Left colon (tissue), 2 donors: ENCODE results near the gene CDC42EP1. TPM values are rescaled to one million over a fixed set of nuclear protein-coding genes. Genes with fewer than 3 reads are reported as not detected.
"Not testable (repeated sequence)": the region's sequence is repeated elsewhere in the genome, so short reads cannot be mapped to it uniquely, and the experiment has no call there.

ENCODE experiments used
- ATAC-seq: fragments of 200-7000 bp; cut with Tn5 transposase; one replicate; pipeline ENCODE4 v1.9.1; 2020; ENCODE audit warnings: mild to moderate bottlenecking, moderate library complexity
- DNase-seq, 2 donors: peaks; one replicate each; pipeline ENCODE4 v3.0.0-alpha.2; 2020
- intact Hi-C, 2 donors: fragments of 100-400 bp; cut with DNase I in 1 of 2; cut with micrococcal nuclease in 1 of 2; formaldehyde crosslinking; loops; one replicate each; pipeline versions ENCODE4 v1.11.2 to v1.14.0; 2022; cut with DNase I, micrococcal nuclease
- total RNA-seq, 2 donors: library from RNA; stranded (reverse); fragmentation: NEBNext Ultra II Directional; extraction: Animal tissue kit (Norgen Biotek cat#: 25700); gene quantifications; one replicate each; pipeline ENCODE4 v1.2.1, GENCODE V29; 2021
- donor health status: DM: no; HTN: no; CAD: no.
- donor health status: DM: yes; HTN: yes; CAD: no.

Gene CDC42EP1
- total RNA-seq, 2 donors from 2014 or later: 52.2 to 64.1 TPM

DNA sequence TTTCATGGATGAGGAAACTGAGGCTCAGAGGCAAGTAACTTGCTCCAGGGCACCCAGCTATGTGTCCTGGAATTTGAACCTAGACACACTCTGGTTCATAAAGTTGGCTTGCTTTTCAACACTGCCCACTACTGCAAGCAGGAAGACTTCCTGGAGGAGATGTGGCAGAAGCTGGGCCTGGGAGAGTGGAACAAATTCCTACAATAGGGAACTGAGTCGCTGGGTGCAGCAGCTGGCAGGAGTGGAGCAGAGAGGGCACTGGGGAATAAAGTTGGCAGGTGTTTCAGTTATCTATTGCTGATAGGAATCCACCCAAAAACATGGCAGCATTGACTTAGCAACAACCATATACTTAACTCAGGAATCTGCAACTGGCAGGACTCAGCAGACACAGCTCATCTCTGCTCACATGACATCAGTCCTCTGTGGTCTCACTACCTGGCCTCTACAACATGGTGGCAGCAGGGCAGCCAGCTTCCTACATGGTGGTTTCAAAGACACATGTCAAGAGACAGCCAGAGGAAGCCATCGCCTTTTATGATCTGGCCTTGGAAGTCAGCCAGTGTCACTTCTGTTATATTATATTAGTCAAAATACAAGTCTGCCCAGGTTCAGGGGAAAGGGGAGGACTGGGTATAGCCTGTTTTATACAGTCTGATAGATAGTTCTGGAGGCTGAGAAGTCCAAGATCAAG is 30.5 kb upstream of the CDC42EP1 start:
- intact Hi-C loops: loop anchor here in 1 of 2 donors (10.0 kb wide), 1 partner anchor 65 kb away; no protein-coding TSS in a partner anchor
- ATAC-seq (peak; percentile 79), DNase-seq (peak; percentile 80 to 81)

GRCh38 chr22:37533995-37534394 is 26.3 kb upstream of the CDC42EP1 start:
- DNase-seq: no peak
- intact Hi-C loops: loop anchor here in 1 of 2 donors (10.0 kb wide), 1 partner anchor 61 kb away; no protein-coding TSS in a partner anchor
- ATAC-seq: peak; percentile 18

DNA sequence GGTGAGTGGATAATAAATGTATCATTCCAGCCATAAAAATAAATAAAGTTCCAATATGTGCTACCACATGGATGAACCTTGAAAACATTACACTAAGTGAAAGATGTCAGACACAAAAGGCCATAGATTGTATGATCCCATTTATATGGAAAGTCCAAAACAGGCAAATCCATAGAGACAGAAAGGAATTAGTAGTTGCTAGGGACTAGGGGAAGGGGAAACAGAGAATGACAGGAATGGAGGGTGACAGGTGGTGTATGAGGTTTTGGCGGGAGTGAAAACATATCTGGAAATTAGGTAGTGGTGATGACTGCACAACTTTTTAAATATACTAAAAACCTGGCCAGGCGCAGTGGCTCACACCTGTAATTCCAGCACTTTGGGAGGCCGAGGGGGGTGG is 25.8 kb upstream of the CDC42EP1 start:
- ATAC-seq: no peak
- intact Hi-C loops: loop anchor here in 1 of 2 donors (10.0 kb wide), 1 partner anchor 60 kb away; no protein-coding TSS in a partner anchor
- no peak for DNase-seq

DNA sequence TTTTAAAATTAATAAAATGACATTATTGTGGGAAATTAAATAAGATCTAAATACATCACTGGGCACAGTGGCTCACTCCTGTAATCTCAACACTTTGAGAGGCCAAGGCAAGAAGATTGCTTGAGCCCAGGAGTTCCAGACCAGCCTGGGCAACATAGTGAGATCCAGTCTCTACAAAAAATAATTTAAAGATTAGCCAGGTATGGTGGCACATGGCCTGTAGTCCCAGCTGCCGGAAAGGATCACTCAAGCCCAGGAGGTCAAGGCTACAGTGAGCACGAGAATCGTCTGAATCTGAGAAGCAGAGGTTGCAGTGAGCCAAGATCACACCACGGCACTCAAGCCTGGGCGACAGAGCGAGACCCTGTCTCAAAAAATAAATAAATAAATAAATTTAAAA is 25.1 kb upstream of the CDC42EP1 start:
- no peak for DNase-seq
- intact Hi-C loops: loop anchor here in 1 of 2 donors (5.0 to 10.0 kb wide), 2 partner anchors 37 to 60 kb away; no protein-coding TSS in a partner anchor
- no peak for ATAC-seq

DNA sequence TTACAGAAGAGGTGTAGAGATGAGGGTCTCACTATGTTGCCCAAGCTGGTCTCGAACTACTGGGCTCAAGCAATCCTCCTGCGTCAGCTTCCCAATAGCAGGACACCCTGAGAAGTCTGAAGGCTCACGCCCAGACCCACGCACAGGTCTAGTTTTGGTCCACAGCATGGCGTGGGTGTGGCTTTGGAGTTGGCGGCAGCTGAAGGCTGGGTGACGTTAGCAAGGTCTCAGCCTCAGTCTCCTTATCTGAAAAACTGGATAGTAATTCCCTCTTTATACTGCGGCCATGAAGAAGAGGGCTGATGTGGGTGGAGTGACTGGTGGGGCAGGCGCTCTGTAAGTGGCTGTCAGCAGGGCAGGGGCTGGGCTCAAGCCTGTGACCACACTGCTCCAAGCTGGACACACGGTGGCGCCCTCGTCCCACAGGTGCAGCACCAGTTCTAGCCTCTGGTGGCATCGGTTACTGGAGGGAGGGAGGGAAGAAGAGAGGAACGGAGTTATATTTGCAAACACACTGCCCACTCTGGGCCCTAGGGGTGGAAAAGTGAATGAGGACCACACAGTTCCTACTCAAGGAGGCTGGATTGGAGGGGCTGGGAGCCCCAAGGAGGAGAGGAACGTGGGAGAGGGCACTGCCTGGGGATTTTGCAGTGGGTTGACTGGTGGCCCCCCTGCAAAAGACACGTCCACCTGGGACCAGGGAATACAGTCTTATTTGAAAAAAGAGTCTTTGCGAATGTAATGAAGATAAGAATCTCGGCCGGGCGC is 21.5 kb upstream of the CDC42EP1 start:
- DNase-seq (peak; percentile 93), ATAC-seq (peak; percentile 95)
- intact Hi-C loops: loop anchor here in 1 of 2 donors (5.0 to 10.0 kb wide), 2 partner anchors 34 to 56 kb away; no protein-coding TSS in a partner anchor

DNA sequence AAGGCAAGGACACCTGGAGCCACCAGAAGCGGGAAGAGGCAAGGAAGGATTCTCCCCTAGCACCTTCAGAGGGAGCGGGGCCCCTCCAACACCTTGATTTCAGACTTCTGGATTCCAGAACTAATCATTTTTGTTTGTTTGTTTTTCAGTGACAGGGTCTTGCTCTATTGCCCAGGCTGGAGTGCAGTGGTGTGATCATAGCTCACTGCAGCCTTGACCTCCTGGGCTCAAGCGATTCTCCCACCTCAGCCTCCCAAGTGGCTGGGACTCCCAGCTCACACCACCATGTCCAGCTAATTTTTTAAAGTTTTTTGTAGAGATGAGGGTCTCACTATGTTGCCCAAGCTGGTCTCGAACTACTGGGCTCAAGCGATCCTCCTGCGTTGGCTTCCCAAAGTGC is 20.5 kb upstream of the CDC42EP1 start:
- DNase-seq, ATAC-seq: not testable (repeated sequence)
- intact Hi-C loops: loop anchor here in 1 of 2 donors (5.0 to 10.0 kb wide), 2 partner anchors 33 to 55 kb away; no protein-coding TSS in a partner anchor

GRCh38 chr22:37542416-37542815 is 17.9 kb upstream of the CDC42EP1 start:
- ATAC-seq, intact Hi-C loops, DNase-seq: not testable (repeated sequence)

DNA sequence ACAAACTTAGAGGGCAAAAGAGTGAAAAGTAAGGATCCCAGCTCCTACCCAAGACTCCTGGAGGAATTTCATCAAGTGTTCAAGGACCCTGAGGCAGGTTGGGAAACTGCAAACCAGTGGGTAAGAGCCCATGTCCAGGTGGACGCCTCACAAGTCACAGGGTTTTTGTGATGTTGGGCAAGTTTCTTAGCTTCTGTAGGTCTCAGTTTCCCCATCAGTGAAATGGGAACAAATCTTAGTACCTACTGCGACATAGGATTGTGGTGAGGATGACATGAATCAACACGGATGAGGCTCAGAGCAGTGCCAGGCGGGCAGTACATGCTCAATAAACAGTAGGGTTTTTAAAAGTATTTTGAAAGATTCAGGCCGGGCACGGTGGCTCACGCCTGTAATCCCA is 17.3 kb upstream of the CDC42EP1 start:
- ATAC-seq: no peak
- no peak for DNase-seq
- intact Hi-C loops: no loop called here

GRCh38 chr22:37544955-37545702 is 15.2 kb upstream of the CDC42EP1 start:
- ATAC-seq: peak; percentile 75

DNA sequence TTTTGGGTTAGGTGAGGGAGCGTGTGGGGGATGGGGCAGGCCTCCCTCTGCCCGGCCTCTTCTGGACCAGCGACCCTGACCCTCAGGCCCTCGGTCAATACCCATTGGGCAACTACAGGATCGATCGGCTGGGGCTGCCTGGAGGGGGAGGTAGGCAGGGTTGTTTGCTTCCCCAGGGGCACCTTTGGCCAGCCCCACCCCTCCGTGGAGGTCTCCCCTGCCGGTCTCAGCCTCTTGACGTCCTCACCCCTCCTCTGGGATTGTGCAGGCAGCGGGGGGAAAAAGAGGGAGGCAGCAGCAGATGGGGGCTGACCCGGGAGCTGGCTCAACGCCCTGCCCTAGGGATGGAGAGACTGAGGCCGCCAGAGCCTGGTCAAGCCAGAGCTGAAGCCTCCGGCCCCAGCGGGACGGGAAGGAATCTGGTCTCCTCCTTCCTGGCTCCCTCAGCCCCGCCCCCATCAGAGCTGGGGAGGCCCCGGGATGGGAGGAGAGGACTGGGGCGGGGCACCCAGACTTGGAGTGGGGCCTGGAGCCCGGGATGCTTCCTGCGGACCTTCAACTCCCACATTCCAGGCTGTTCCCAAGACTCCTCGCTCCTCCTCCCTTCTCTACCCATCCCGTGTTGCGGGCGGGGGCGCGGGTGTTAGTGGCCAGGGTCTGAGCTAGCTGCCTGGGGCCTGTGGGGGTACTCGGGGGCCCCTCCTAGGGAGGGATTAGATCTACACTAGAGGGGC is 14.4 kb upstream of the CDC42EP1 start:
- DNase-seq: peak; percentile 91 to 94
- ATAC-seq: peak; percentile 87
- intact Hi-C loops: no loop called here

More at GRCh38 chr22:37544955-37545702, 15.2 kb upstream of the CDC42EP1 start:
- DNase-seq: peak; percentile 76 to 87
- intact Hi-C loops: no loop called here

GRCh38 chr22:37546437-37547250 is 13.6 kb upstream of the CDC42EP1 start:
- ATAC-seq: peak; percentile 4
- intact Hi-C loops: no loop called here
- DNase-seq: peak in 1 of 2 donors; percentile 41

GRCh38 chr22:37547251-37547741 is 13.0 kb upstream of the CDC42EP1 start:
- DNase-seq: no peak
- ATAC-seq: no peak
- intact Hi-C loops: no loop called here

- ATAC-seq (no peak), DNase-seq (no peak)
- intact Hi-C loops: no loop called here
Observed at GRCh38 chr22:37549704-37550059, 10.6 kb upstream of the CDC42EP1 start.

DNA sequence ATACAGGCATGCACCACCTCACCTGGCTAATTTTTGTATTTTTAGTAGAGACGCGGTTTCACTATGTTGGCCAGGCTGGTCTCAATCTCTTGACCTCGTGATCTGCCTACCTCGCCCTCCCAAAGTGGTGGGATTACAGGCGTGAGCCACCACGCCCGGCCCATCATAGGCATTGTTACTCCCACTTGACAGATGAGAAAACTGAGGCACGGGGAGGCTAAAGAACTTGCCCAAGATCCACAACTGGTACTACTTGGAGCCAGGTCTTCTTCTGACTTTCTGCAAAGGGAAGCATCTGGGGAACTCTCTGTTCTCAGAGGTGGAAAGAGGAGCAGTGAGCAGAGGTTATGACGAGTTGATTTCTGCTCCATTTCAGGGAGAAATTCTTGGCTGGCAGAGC is 9.4 kb upstream of the CDC42EP1 start:
- intact Hi-C loops, ATAC-seq, DNase-seq: not testable (repeated sequence)

DNA sequence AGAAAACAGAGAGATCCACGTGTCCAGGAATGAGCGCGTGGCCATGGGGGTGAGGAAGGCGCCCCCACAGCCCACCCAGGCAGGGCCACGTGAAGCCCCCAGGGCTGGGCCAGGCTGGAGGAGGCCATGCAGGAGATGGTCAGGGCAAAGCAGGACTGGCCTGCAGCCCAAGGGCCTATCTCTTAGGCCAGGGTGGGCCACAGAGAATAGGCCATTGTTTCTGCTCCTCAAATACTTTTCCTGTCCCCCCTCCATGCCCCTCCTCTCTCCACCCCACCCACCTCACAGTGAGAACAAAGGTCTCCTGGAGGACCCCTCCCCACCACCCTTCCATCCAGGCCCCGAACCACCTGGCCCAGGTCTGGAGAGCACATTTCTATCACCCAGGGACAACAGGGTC is 8.3 kb upstream of the CDC42EP1 start:
- ATAC-seq (no peak), DNase-seq (no peak)
- intact Hi-C loops: no loop called here

GRCh38 chr22:37552524-37553163 is 7.6 kb upstream of the CDC42EP1 start:
- peak; percentile 48 to 60 for DNase-seq
- peak; percentile 65 for ATAC-seq
- intact Hi-C loops: no loop called here

- ATAC-seq (no peak), DNase-seq (no peak)
- intact Hi-C loops: no loop called here
Observed at GRCh38 chr22:37553725-37554124, 6.6 kb upstream of the CDC42EP1 start.
